HEK293T (cell line): ENCODE data around the gene SPIRE1.

Source experiments
- CTCF ChIA-PET: fragments of 350-600 bp; formaldehyde crosslinking; extraction: SDS; loops from one replicate; lab custom pipeline; 2021; ENCODE audit warnings: antibody characterized with exemption, inconsistent platforms; lab: Yijun Ruan, JAX
- POLR2A ChIA-PET: fragments of 350-600 bp; formaldehyde crosslinking; extraction: SDS; loops from one replicate; lab custom pipeline; 2020; ENCODE audit warnings: antibody characterized with exemption, inconsistent platforms; lab: Yijun Ruan, JAX
- DNase-seq: peaks from one replicate; pipeline ENCODE4 v3.0.0; 2012; ENCODE audit warnings: mixed read lengths; ENCODE audit errors: extremely low spot score
- ARNT ChIP-seq: fragments of 450-650 bp; IDR thresholded peaks from 2 replicates; pipeline ENCODE4 v1.6.1; 2017; ENCODE audit warnings: mild to moderate bottlenecking
- BHLHE40 ChIP-seq: fragments of 450-650 bp; IDR thresholded peaks from 2 replicates; pipeline ENCODE4 v1.6.1; 2016; ENCODE audit warnings: mild to moderate bottlenecking, moderate library complexity, borderline replicate concordance
- CTBP1 ChIP-seq: fragments of 450-650 bp; IDR thresholded peaks from 2 replicates; pipeline ENCODE4 v1.6.1; 2016; ENCODE audit warnings: borderline replicate concordance
- ELF4 ChIP-seq: fragments of 450-650 bp; IDR thresholded peaks from 2 replicates; pipeline ENCODE4 v1.6.1; 2017; ENCODE audit warnings: antibody characterized with exemption
- FOXA1 ChIP-seq: fragments of 450-650 bp; IDR thresholded peaks from 2 replicates; pipeline ENCODE4 v1.6.1; 2016; ENCODE audit warnings: mild to moderate bottlenecking
- FOXK2 ChIP-seq: fragments of 450-650 bp; IDR thresholded peaks from 2 replicates; pipeline ENCODE4 v1.6.1; 2016; ENCODE audit warnings: mild to moderate bottlenecking
- FOXM1 ChIP-seq: fragments of 450-650 bp; IDR thresholded peaks from 2 replicates; pipeline ENCODE4 v1.6.1; 2017; ENCODE audit warnings: mild to moderate bottlenecking, borderline replicate concordance
- HDGF ChIP-seq: fragments of 450-650 bp; IDR thresholded peaks from 2 replicates; pipeline ENCODE4 v1.6.1; 2017; ENCODE audit warnings: antibody characterized with exemption, borderline replicate concordance
- L3MBTL2 ChIP-seq: fragments of 450-650 bp; conservative IDR thresholded peaks from 2 replicates; pipeline ENCODE4 v1.6.1; 2016; ENCODE audit warnings: mild to moderate bottlenecking
- LEF1 ChIP-seq: fragments of 450-650 bp; IDR thresholded peaks from 2 replicates; pipeline ENCODE4 v1.6.1; 2017; ENCODE audit warnings: mild to moderate bottlenecking, borderline replicate concordance
- NFRKB ChIP-seq: fragments of 450-650 bp; IDR thresholded peaks from 2 replicates; pipeline ENCODE4 v1.6.1; 2016; ENCODE audit warnings: mild to moderate bottlenecking, moderate library complexity
- SP1 ChIP-seq: fragments of 450-650 bp; IDR thresholded peaks from 2 replicates; pipeline ENCODE4 v1.6.1; 2017
- SUZ12 ChIP-seq: fragments of 450-650 bp; IDR thresholded peaks from 2 replicates; pipeline ENCODE4 v1.6.1; 2016; ENCODE audit warnings: mild to moderate bottlenecking
- TARDBP ChIP-seq: fragments of 450-650 bp; IDR thresholded peaks from 2 replicates; pipeline ENCODE4 v1.6.1; 2016
- ZNF384 ChIP-seq: fragments of 450-650 bp; IDR thresholded peaks from 2 replicates; pipeline ENCODE4 v1.6.1; 2016
- TF ChIP-seq, protein P1 (sequence below): fragments of 450-650 bp; IDR thresholded peaks from 2 replicates; pipeline ENCODE4 v1.6.1; 2016

The SPIRE1 gene

DNA sequence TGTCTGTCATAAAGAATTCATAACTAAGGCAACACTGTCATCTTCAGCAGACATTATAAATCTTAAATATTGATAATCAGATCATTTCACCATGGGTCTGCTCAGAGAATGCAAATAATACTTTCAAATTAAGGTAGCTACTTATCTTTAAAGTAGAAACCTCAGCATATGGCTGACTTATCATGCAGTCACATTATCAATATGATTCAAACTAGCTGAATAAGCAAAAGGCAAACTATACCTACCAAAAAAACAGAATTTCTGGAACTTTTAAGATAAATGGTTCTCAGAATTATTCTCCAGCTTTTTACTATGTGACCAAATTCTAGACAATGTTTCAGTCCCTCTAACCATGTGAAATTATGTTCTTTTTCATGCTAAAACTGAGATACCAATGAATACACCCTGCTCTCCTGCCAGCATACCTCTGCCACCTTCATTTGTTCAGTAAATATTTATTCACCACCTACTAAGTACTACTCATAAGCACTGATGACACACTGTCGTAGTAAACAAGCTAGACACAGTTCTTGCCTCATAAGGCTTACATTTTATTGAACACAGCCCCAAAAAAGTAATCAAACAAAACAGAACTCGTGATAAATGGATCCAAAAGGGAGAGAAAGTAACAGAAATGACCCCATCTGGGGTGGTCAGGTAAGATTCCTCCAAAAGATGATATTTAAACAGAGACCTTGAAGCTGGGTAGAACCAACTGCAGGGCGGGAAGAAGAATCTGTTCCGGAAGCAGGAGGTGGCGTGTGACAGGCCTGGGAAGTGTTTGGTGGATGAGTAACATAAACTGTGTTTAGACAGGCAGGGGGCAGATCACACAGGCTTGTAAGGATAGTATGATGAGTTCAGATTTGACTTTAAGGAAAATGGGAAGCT is 17.7 kb downstream of the SPIRE1 start:
- ChIA-PET POLR2A (no interaction called here), CTCF (interaction anchor here (0.6 to 1.4 kb wide), 2 partner anchors 13 to 421 kb away, joined by 4 to 5 read pairs; no protein-coding TSS in a partner anchor)
- DNase-seq, result no peak
- TF ChIP-seq SUZ12, result no peak
- no peak for TF ChIP-seq FOXK2
- TF ChIP-seq, protein P1, sequence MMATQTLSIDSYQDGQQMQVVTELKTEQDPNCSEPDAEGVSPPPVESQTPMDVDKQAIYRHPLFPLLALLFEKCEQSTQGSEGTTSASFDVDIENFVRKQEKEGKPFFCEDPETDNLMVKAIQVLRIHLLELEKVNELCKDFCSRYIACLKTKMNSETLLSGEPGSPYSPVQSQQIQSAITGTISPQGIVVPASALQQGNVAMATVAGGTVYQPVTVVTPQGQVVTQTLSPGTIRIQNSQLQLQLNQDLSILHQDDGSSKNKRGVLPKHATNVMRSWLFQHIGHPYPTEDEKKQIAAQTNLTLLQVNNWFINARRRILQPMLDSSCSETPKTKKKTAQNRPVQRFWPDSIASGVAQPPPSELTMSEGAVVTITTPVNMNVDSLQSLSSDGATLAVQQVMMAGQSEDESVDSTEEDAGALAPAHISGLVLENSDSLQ, result no peak
- no peak for TF ChIP-seq HDGF
- no peak for TF ChIP-seq NFRKB
- TF ChIP-seq BHLHE40, result no peak
- no peak for TF ChIP-seq TARDBP
- no peak for TF ChIP-seq ZNF384
- no peak for TF ChIP-seq LEF1
- TF ChIP-seq L3MBTL2, result no peak
- TF ChIP-seq FOXA1, result no peak
- TF ChIP-seq FOXM1, result no peak
- TF ChIP-seq ARNT, result no peak
- TF ChIP-seq SP1, result no peak
- no peak for TF ChIP-seq ELF4

DNA sequence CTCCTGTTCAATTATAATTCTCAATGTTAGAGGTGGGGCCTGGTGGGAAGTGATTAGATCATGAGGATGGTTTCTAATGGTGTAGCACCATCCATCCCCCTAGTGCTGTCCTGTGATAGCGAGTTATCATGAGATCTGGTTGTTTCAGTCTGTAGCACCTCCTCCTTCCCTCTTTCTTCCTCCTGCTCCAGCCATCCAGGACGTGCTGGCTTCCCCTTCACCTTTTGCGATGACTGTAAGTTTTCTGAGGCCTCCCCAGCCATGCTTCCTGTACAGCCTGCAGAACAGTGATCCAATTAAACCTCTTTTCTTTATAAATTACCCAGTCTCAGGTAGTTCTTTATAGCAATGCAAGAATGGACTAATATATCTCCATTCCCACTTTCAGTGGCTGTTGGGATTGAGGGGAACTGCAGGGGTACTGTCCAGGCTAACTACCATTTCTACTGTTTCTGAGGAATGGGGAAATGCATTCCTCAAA is 19.2 kb downstream of the SPIRE1 start:
- TF ChIP-seq, protein P1, result no peak
- TF ChIP-seq ELF4 (no peak), FOXA1 (no peak), LEF1 (no peak), FOXM1 (no peak), CTBP1 (no peak), TARDBP (no peak), HDGF (no peak)
- ChIA-PET CTCF (no interaction called here), POLR2A (no interaction called here)
- DNase-seq, result no peak

DNA sequence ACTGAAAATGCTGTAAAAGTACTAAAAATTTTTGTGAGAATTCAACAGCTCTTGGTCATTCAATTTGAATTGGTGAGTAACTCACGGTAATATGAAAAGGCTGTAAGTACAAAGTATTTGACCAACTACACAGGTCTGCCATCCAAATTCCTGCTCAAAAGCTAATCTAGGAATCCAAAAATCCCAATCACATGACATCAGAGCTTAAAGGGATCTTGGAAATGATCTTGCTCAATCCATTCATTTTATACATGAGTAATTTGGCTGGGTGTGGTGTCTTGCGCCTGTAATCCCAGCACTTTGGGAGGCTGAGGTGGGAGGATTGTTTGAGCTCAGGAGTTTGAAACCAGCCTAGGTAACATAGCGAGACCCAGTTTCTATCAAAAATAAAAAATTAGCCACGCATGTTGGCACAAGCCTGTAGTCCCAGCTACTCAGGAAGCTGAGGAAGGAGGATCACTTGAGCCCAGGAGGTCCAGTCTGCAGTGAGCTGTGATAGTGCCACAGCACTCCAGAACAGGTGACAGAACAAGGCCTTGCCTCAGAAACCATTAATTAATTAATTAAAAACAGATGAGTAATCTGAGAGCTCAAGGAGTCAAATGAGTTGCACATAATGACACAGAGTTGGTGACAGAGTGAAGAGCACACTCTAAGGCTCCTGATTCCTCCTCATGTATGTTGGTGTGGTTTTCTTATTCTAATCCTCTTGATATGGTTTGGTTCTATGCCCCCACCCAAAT is 19.8 kb downstream of the SPIRE1 start:
- POLR2A ChIA-PET, result no interaction called here
- DNase-seq, result no peak
- CTCF ChIA-PET, result interaction anchor here (1.3 kb wide), 1 partner anchor 244 kb away, joined by 3 read pairs; no protein-coding TSS in a partner anchor
- TF ChIP-seq SUZ12, result no peak

DNA sequence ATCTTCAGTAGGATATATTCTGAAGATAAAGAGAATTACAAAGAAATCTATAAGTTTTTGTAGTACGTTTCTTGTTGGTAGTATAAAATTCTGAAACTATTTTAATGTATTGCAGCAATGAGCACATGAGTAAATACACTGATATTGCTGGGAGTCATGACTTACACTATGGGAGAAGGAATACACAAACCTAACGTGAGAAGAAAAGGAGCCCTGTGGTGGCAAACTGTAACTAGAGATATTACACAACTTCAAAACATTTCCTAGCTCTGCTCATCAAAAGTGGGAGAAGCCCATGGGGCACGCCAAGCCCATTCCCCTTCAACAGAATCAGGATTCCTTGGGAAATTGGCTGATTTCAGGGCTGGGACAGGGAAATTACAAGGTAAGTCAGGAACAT is 20.5 kb downstream of the SPIRE1 start:
- POLR2A ChIA-PET, result no interaction called here

DNA sequence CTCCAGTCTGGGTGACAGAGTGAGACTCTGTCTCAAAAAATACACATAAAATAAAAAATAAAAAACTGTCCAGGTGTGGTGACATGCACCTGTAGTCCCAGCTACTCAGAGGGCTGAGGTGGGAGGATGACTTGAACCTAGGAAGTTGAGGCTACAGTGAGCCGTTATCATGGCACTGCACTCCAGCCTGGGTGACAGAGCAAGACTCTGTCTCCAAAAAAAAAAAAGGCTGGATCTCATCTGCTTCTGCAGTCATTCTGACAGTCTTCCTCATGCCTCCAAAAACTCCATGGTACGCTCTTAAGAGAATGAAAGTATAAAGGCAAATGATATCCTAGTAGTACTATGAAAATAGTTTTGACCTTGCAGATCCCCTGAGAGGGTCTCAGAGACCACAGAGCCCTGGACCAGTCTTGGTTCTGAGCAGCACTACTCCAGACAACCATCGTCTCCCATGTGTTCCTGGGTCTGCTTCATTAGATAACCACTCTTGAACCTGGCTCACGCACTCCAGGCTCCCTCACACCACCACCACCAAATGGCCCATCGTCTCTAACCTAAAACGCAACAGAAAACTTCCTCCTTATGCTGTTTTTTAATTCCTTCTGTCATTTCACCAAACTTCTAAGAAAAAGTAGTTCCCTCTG is 26.0 kb downstream of the SPIRE1 start:
- CTCF ChIA-PET, result no interaction called here
- TF ChIP-seq SP1 (no peak), CTBP1 (no peak), HDGF (no peak)
- TF ChIP-seq, protein P1, result no peak
- POLR2A ChIA-PET, result no interaction called here
- no peak for DNase-seq

More for the DNA sequence above, 20.5 kb downstream of the SPIRE1 start:
- TF ChIP-seq HDGF, result no peak
- no peak for DNase-seq
- CTCF ChIA-PET, result interaction anchor here (0.6 to 1.3 kb wide), 2 partner anchors 8 to 243 kb away, joined by 3 read pairs; no protein-coding TSS in a partner anchor

DNA sequence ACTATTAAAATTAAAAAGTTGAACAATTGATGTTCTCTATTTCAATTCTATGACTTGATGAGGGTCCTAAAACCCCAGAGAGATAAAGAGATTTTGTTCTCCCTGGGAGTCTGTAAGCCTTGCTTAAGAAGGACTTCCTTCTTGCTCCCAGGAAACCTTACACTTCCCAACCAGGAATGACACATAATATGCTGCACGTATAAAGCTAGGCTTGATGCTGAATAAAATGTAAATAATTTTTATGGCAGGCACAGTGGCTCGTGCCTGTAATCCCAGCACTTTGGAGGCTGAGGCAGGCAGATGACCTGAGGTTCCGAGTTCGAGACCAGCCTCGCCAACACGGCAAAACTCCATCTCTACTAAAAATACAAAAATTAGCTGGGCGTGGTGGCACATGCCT is 27.8 kb downstream of the SPIRE1 start:
- TF ChIP-seq ZNF384, result no peak
- TF ChIP-seq TARDBP, result no peak
- TF ChIP-seq NFRKB, result no peak
- TF ChIP-seq SP1, result no peak
- no peak for TF ChIP-seq BHLHE40
- no peak for TF ChIP-seq ARNT
- no peak for TF ChIP-seq FOXM1
- TF ChIP-seq HDGF, result no peak
- no peak for TF ChIP-seq FOXK2
- TF ChIP-seq LEF1, result no peak
- TF ChIP-seq L3MBTL2, result no peak
- TF ChIP-seq, protein P1, result no peak
- TF ChIP-seq CTBP1, result no peak
- TF ChIP-seq FOXA1, result no peak
- CTCF ChIA-PET, result no interaction called here
- no peak for DNase-seq
- POLR2A ChIA-PET, result no interaction called here
